Ovary (tissue), 9 donors: Measurements from ENCODE around the gene TMPRSS11E. TPM values are rescaled to one million over a fixed set of nuclear protein-coding genes. Genes with fewer than 3 reads are reported as not detected.
"Not testable (repeated sequence)": the region's sequence is repeated elsewhere in the genome, so short reads cannot be mapped to it uniquely, and the experiment has no call there.

Experiments used
- DNase-seq, 5 donors: peaks; one replicate each; pipeline ENCODE4 v3.0.0-alpha.2; 2019 to 2020
- H3K27ac ChIP-seq, 2 donors: fragments of 200-600 bp; one replicate each; pipeline versions ENCODE4 v1.5.1 to v1.8.0; 2019 to 2022
- H3K27me3 ChIP-seq: fragments of 200-600 bp; one replicate; pipeline ENCODE4 v1.8.0; 2022
- H3K36me3 ChIP-seq: fragments of 200-600 bp; sonication (generic); one replicate; pipeline ENCODE4 v1.5.1; 2019
- H3K4me1 ChIP-seq: one replicate; pipeline ENCODE4 v1.8.1; 2013; ENCODE audit warnings: mild to moderate bottlenecking, moderate library complexity; ENCODE audit not compliant: insufficient read depth
- H3K4me3 ChIP-seq: fragments of 200-600 bp; sonication (generic); one replicate; pipeline ENCODE4 v1.5.1; 2017
- H3K9me3 ChIP-seq, 2 donors: fragments of 200-600 bp in 1 of 2; sonication (generic) in 1 of 2; one replicate each; pipeline versions ENCODE4 v1.5.1 to v1.8.1; 2013 to 2019; ENCODE audit warnings: mild to moderate bottlenecking in 1 of 2, moderate library complexity in 1 of 2
- CTCF ChIP-seq, 3 donors: fragments of 450-650 bp in 2 of 3; fragments of 200-600 bp in 1 of 3; IDR thresholded peaks; one replicate each; pipeline versions ENCODE4 v1.5.1 to v1.8.0; 2016 to 2022; ENCODE audit warnings: antibody characterized with exemption in 3 of 3, mild to moderate bottlenecking in 1 of 3
- EP300 ChIP-seq: sonication (generic); formaldehyde crosslinking; IDR thresholded peaks from one replicate; pipeline ENCODE4 v1.6.1; 2017; ENCODE audit warnings: antibody characterized with exemption
- POLR2A ChIP-seq: fragments of 450-650 bp; IDR thresholded peaks from one replicate; pipeline ENCODE4 v1.6.1; 2017; ENCODE audit warnings: antibody characterized with exemption, mild to moderate bottlenecking, moderate library complexity
- WGBS, 3 donors: extraction: QIAGEN DNeasy Blood & Tissue Kit in 1 of 3; methylation state at CpG; one replicate each; pipeline versions ENCODE4 v1.1.5 to v1.1.7; 2013 to 2017; 5-methylcytosine and 5-hydroxymethylcytosine counted together
- intact Hi-C, 4 donors: fragments of 100-400 bp; cut with DNase I; formaldehyde crosslinking; loops; one replicate each; pipeline versions ENCODE4 v1.11.0 to v1.15.1; 2022 to 2023
- polyA plus RNA-seq, 2 donors: library from polyadenylated mRNA; stranded (reverse); fragments of 200-250 nt in 1 of 2; fragments of 350-450 nt in 1 of 2; fragmentation: Illumina TruSeq in 1 of 2; extraction: RNeasy Lipid Tissue Mini Kit (QIAGEN cat#74804) in 1 of 2; gene quantifications; one replicate each; pipeline ENCODE4 v1.2.3, GENCODE V29; 2013 to 2014
- total RNA-seq, 7 donors: library from RNA; depleted of rRNA in 2 of 7; stranded (reverse); fragments of >200 nt in 2 of 7; fragmentation: NEBNext Ultra II Directional in 3 of 7; extraction: Animal tissue kit (Norgen Biotek cat#: 25700) in 3 of 7; gene quantifications; one replicate each; pipeline versions ENCODE4 v1.1.0 to v1.2.4, GENCODE V29; 2016 to 2023
- donor health status: DM: no; HTN: no; CAD: no; lungs with moderate emphysema.
- donor health status: DM: no; HTN: no; CAD: no.
- donor health status: Bipolar disorder and iron deficiency.
- donor health status: DM: yes; HTN: yes; CAD: no.
- donor health status: DM: no; HTN: no; CAD: no.
- donor health status: DM: yes; HTN: yes; CAD: no.

Gene TMPRSS11E
- total and polyA plus RNA-seq, 9 donors = not detected

DNA sequence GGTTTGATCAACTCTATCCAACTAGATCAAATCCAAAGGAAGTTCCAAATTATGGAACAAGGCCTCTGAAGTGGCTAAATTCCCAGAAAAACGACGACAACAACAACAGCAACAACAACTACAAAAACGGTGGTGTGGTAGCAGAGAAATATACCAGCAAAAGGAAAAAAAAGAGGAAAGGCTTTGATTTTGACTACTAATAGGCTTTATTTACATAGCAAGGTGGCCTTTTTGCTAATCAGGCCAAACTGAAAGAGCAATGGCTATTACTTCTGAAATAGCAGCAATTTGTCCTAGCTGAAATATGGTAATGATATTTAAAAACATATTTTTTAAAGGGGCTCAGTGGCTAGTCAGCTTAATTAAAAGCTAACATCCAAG lies 40.8 kb upstream of the TMPRSS11E start:
- Histone ChIP-seq H3K4me1 (no peaks in the 10 kb centered on the region), H3K36me3 (no peaks in the 10 kb centered on the region), H3K4me3 (no peak overlapping the region), H3K9me3 (no peaks in the 10 kb centered on the region), H3K27ac (no peak overlapping the region), H3K27me3 (no peaks in the 10 kb centered on the region)
- TF ChIP-seq POLR2A (no peak), CTCF (IDR thresholded peaks at IDR 0.05) (no peak), EP300 (no peak)
- intact Hi-C loops = no loop called here
- no peak for DNase-seq
- 14 to 24% (median 17%) methylated on average over 3 of the region's 3 CpGs for WGBS, 3 donors

DNA sequence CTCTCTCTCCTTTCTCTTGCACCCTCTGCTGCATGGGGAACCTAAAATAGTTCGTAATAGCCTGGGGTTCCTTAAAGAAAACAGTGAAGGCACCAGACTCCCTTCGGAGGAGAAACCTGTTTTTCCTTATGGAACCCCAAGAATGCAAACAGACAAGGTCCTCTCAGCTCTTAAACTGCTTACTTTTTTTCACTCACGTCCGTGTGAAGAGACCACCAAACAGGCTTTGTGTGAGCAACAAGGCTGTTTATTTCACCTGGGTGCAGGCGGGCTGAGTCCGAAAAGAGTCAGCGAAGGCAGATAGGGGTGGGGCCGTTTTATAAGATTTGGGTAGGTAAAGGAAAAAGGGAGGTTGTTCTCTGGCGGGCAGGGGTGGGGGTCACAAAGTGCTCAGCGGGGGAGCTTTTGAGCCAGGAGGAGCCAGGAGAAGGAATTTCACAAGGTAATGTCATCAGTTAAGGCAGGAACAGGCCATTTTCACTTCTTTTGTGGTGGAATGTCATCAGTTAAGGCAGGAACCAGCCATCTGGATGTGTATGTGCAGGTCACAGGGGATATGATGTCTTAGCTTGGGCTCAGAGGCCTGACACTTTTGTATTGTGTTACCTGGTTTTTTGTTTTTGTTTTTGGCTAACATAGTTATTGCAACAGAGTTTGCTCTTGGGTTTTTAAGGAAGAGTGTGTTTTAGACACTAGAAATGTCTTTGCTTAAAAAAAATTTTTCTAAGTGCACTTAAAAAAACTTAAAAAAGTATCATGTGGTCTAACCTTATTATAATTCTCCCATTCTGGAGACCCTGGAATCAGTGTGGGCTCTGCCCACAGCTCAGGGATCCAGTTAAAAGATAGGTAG lies 40.0 kb upstream of the TMPRSS11E start:
- H3K4me3 ChIP-seq, DNase-seq, H3K9me3 ChIP-seq, H3K27ac ChIP-seq, H3K4me1 ChIP-seq, intact Hi-C loops, H3K36me3 ChIP-seq, H3K27me3 ChIP-seq: not testable (repeated sequence)
- WGBS, 3 donors = 50% methylated on average over 10 of the region's 10 CpGs

DNA sequence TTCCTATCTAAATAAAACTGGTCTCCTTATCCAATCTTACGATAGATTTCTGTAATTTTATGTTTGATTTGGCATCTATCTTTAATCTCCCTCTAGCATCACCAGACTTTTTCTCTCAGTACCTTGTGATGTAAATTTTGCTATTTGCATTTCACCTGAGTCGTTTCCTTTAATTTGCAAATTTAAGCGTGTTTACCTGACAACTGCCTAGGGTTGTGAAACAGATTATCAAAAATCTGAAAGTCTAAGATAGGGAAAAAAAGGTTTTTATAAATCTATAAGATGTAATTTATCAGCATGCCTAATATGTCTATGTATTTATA lies 39.4 kb upstream of the TMPRSS11E start:
- H3K4me3 ChIP-seq = no peak overlapping the region
- no peaks in the 10 kb centered on the region for H3K36me3 ChIP-seq
- no peak for DNase-seq
- H3K9me3 ChIP-seq = no peaks in the 10 kb centered on the region
- no peaks in the 10 kb centered on the region for H3K4me1 ChIP-seq
- no peak for TF ChIP-seq EP300
- no peak for TF ChIP-seq CTCF (IDR thresholded peaks at IDR 0.05)
- TF ChIP-seq POLR2A = no peak
- no peak overlapping the region for H3K27ac ChIP-seq
- no peaks in the 10 kb centered on the region for H3K27me3 ChIP-seq
- 75 to 86% (median 77%) methylated on average over 3 of the region's 3 CpGs for WGBS, 3 donors
- intact Hi-C loops = no loop called here

DNA sequence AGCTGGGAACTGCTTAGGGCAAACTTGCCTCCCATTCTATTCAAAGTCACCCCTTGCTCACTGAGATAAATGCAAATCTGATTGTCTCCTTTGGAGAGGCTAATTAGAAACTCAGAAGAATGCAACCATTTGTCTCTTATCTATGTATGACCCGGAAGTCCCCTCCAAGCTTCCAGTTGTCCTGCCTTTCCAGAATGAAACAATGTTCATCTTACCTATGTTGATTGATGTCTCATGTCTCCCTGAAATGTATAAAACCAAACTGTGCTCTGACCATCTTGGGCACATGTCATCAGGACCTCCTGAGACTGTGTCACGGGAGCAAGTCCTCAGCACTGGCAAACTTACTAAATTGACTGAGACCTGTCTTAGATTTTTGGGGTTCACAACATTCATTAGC lies 37.1 kb upstream of the TMPRSS11E start:
- H3K27me3 ChIP-seq = no peaks in the 10 kb centered on the region
- H3K4me3 ChIP-seq = no peak overlapping the region
- 68 to 73% (median 71%) methylated on average over 2 of the region's 2 CpGs for WGBS, 3 donors
- H3K4me1 ChIP-seq = no peaks in the 10 kb centered on the region
- no peak for DNase-seq
- intact Hi-C loops = no loop called here
- H3K27ac ChIP-seq = no peak overlapping the region
- TF ChIP-seq EP300 (no peak), POLR2A (no peak), CTCF (IDR thresholded peaks at IDR 0.05) (no peak)
- no peaks in the 10 kb centered on the region for H3K36me3 ChIP-seq
- no peaks in the 10 kb centered on the region for H3K9me3 ChIP-seq

GRCh38 chr4:68410643-68411042 lies 36.6 kb upstream of the TMPRSS11E start:
- no peak for TF ChIP-seq CTCF (IDR thresholded peaks at IDR 0.05)
- no peak for TF ChIP-seq EP300
- H3K27me3 ChIP-seq = no peaks in the 10 kb centered on the region
- intact Hi-C loops = no loop called here
- H3K27ac ChIP-seq = no peak overlapping the region
- no peak for DNase-seq
- H3K4me3 ChIP-seq = no peak overlapping the region
- H3K4me1 ChIP-seq = no peaks in the 10 kb centered on the region
- no peaks in the 10 kb centered on the region for H3K36me3 ChIP-seq
- 98 to 100% (median 100%) methylated on average over 1 of the region's 1 CpG for WGBS, 3 donors
- no peaks in the 10 kb centered on the region for H3K9me3 ChIP-seq

DNA sequence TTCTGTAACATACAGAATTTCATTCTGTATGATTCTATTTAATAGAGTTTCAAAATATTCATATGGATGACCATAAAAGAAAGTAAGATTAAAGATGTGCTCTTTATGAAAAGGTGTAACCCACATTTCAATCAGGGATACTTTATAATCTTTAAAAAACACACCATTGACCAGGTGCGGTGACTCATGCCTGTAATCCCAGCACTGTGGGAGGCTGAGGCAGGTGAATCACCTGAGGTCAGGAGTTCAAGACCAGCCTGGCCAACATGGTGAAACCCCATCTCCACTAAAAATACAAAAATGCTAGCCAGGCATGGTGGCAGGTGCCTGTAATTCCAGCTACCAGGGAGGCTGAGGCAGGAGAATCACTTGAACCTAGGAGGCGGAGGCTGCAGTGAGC lies 35.2 kb upstream of the TMPRSS11E start:
- WGBS, 3 donors = 93 to 100% (median 97%) methylated on average over 2 of the region's 2 CpGs
- DNase-seq, intact Hi-C loops, H3K9me3 ChIP-seq, H3K27me3 ChIP-seq, H3K36me3 ChIP-seq, H3K27ac ChIP-seq, H3K4me3 ChIP-seq, H3K4me1 ChIP-seq: not testable (repeated sequence)
